Measurements from ENCODE around the gene PHOX2A. TPM values are rescaled to one million over a fixed set of nuclear protein-coding genes. Genes with fewer than 3 reads are reported as not detected.
"Not testable (repeated sequence)": the region's sequence is repeated elsewhere in the genome, so short reads cannot be mapped to it uniquely, and the experiment has no call there.

The PHOX2A gene
- total and polyA plus RNA-seq, 7 experiments from 2014 or later: not detected

DNA sequence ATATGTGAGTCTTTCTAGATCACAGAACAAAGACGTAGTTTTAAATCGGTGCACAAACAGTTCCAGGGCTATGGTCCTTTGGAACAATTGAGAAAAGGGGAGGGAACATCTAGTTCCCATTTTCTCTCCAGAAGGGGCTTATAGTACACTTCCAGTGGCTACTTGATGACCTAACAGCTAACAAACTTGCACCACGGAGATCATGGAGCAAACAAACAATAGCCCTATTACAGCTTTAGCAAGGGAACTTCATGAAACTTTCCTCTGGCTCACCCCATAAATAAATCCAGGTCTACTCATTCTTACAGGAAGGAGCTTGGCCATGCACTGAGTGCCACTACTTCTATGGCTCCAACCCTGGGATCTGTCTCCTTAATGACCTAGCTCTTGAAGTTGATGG lies 35.7 kb downstream of the PHOX2A start:
- CTCF ChIA-PET: interaction anchor here (0.7 kb wide), 1 partner anchor 37 kb away, joined by 3 read pairs; no protein-coding TSS in a partner anchor

DNA sequence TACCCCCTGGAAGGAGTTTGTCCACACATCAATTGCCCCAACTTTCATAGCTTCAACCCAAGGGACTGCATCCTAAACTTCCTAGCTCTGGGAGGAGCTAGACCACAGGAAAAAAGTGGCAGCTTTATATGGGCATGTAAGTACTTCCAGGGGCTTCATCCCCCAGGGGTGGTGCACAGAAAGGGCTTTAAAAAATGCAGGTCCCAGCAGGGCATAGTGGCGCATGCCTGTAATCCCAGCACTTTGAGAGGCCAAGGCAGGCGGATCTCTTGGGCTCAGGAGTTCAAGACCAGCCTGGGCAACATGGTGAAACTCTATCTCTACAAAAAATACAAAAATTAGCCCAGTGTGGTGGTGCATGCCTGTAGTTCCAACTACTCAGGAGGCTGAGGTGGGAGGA lies 37.2 kb downstream of the PHOX2A start:
- H3K36me3 ChIP-seq (ENCODE audit: control insufficient read depth in 2 of 3, insufficient read depth in 3 of 3, low read length in 3 of 3); CTCF ChIA-PET; intact Hi-C loops (cut with micrococcal nuclease); H3K27ac ChIP-seq (ENCODE audit: low read depth, low read length); H3K27me3 ChIP-seq (ENCODE audit: control insufficient read depth in 2 of 2, insufficient read depth in 2 of 2, low read length in 2 of 2); ATAC-seq; POLR2A ChIA-PET; H3K4me1 Mint-ChIP-seq; H3K9me3 ChIP-seq (ENCODE audit: control insufficient read depth in 2 of 3, low read length in 3 of 3); H3K4me3 Mint-ChIP-seq; H3K4me3 ChIP-seq (ENCODE audit: low read length); H3K27ac Mint-ChIP-seq; DNase-seq; H3K4me1 ChIP-seq (ENCODE audit: control insufficient read depth in 2 of 2, insufficient read depth in 2 of 2, low read length in 2 of 2): not testable (repeated sequence)
- H3K9me3 Mint-ChIP-seq: peaks cover 0 to 27% (median 15%) of the 10 kb centered on the region in 11 donors
- H3K36me3 Mint-ChIP-seq: peaks cover 0 to 22% (median 11%) of the 10 kb centered on the region in 5 donors
- H3K27me3 Mint-ChIP-seq: peaks cover 9 to 28% (median 14%) of the 10 kb centered on the region in 5 donors

More for the DNA sequence above, 35.7 kb downstream of the PHOX2A start:
- DNase-seq (no peak), ATAC-seq (no peak)
- H3K27me3 ChIP-seq (ENCODE audit: control insufficient read depth in 2 of 2, insufficient read depth in 2 of 2, low read length in 2 of 2): no peaks in the 10 kb centered on the region
- Mint-ChIP-seq H3K4me1 (peaks cover 0 to under 1% (median 0%) of the 10 kb centered on the region in 7 donors), H3K27ac (no peak overlapping the region), H3K4me3 (no peak overlapping the region), H3K27me3 (peaks cover 12 to 40% (median 17%) of the 10 kb centered on the region in 5 donors), H3K36me3 (peaks cover 0 to 22% (median 11%) of the 10 kb centered on the region in 5 donors), H3K9me3 (peaks cover 0 to 27% (median 15%) of the 10 kb centered on the region in 11 donors)
- POLR2A ChIA-PET: no interaction called here
- no peak overlapping the region for H3K4me3 ChIP-seq (ENCODE audit: low read length)
- intact Hi-C loops (cut with micrococcal nuclease): no loop called here
- H3K9me3 ChIP-seq (ENCODE audit: control insufficient read depth in 2 of 3, low read length in 3 of 3): peaks cover 0 to 9% (median 0%) of the 10 kb centered on the region in 3 experiments
- H3K36me3 ChIP-seq (ENCODE audit: control insufficient read depth in 2 of 3, insufficient read depth in 3 of 3, low read length in 3 of 3): no peaks in the 10 kb centered on the region
- no peaks in the 10 kb centered on the region for H3K4me1 ChIP-seq (ENCODE audit: control insufficient read depth in 2 of 2, insufficient read depth in 2 of 2, low read length in 2 of 2)
- H3K27ac ChIP-seq (ENCODE audit: low read depth, low read length): no peak overlapping the region

DNA sequence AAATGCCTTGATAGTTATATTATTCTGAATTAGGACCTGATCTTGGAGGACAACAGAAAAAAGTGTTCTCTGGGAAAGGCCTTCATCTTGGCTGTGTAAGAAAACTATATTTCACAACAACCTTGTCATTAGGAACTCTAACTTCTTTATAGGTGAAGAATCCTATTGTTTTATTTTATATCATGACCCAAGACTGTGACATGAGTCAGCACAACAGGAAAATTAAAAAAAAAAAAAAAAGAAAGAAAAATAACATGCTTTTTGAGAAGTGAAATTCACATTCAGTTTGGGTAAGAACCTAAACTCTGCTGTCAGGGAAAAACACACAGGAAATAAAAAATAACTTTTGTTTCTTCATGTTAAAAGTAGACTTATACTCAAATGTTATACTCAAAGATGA lies 39.1 kb downstream of the PHOX2A start:
- DNase-seq (no peak), ATAC-seq (no peak)
- H3K4me3 ChIP-seq (ENCODE audit: low read length): no peak overlapping the region
- H3K4me1 ChIP-seq (ENCODE audit: control insufficient read depth in 2 of 2, insufficient read depth in 2 of 2, low read length in 2 of 2): no peaks in the 10 kb centered on the region
- Mint-ChIP-seq H3K27me3 (peaks cover 7 to 16% (median 8%) of the 10 kb centered on the region in 5 donors), H3K4me1 (peaks cover 0 to 6% (median 0%) of the 10 kb centered on the region in 7 donors), H3K36me3 (peaks cover 0 to 18% (median 8%) of the 10 kb centered on the region in 5 donors), H3K27ac (no peak overlapping the region), H3K4me3 (no peak overlapping the region), H3K9me3 (peaks cover 0 to 21% (median 12%) of the 10 kb centered on the region in 11 donors)
- CTCF ChIA-PET: no interaction called here
- peaks cover 0 to 9% (median 0%) of the 10 kb centered on the region in 3 experiments for H3K9me3 ChIP-seq (ENCODE audit: control insufficient read depth in 2 of 3, low read length in 3 of 3)
- no peaks in the 10 kb centered on the region for H3K36me3 ChIP-seq (ENCODE audit: control insufficient read depth in 2 of 3, insufficient read depth in 3 of 3, low read length in 3 of 3)
- H3K27ac ChIP-seq (ENCODE audit: low read depth, low read length): no peak overlapping the region
- POLR2A ChIA-PET: no interaction called here
- intact Hi-C loops (cut with micrococcal nuclease): no loop called here
- H3K27me3 ChIP-seq (ENCODE audit: control insufficient read depth in 2 of 2, insufficient read depth in 2 of 2, low read length in 2 of 2): no peaks in the 10 kb centered on the region

DNA sequence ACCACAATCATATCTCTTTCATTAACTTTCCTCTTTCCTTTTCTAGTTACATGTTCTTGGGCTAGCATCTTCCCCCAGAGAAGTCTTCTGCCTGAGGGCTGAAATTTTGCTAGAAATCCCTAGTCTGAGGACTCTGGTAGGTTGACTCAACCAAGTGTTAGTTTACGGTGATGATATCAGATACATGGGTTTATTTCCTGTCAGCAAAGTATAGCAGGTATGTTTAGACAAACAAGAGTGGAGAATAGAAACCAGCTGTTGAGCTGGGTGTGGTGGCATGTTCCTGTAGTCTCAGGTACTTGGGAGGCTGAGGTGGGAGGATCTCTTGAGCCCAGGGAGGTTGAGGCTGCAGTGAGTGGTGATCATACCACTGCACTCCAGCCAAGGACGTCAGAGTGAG lies 40.8 kb downstream of the PHOX2A start:
- Histone ChIP-seq H3K27ac (ENCODE audit: low read depth, low read length) (no peak overlapping the region), H3K4me3 (ENCODE audit: low read length) (no peak overlapping the region), H3K27me3 (ENCODE audit: control insufficient read depth in 2 of 2, insufficient read depth in 2 of 2, low read length in 2 of 2) (no peaks in the 10 kb centered on the region), H3K9me3 (ENCODE audit: control insufficient read depth in 2 of 3, low read length in 3 of 3) (no peaks in the 10 kb centered on the region), H3K4me1 (ENCODE audit: control insufficient read depth in 2 of 2, insufficient read depth in 2 of 2, low read length in 2 of 2) (no peaks in the 10 kb centered on the region), H3K36me3 (ENCODE audit: control insufficient read depth in 2 of 3, insufficient read depth in 3 of 3, low read length in 3 of 3) (no peaks in the 10 kb centered on the region)
- H3K9me3 Mint-ChIP-seq: peaks cover 0 to 3% (median 0%) of the 10 kb centered on the region in 11 donors
- ChIA-PET POLR2A (interaction anchor here (0.8 kb wide), 1 partner anchor 27 kb away, joined by 5 read pairs; no protein-coding TSS in a partner anchor), CTCF (no interaction called here)
- H3K27me3 Mint-ChIP-seq: peaks cover 0 to 3% (median 0%) of the 10 kb centered on the region in 5 donors
- peaks cover 0 to under 1% (median 0%) of the 10 kb centered on the region in 5 donors for H3K36me3 Mint-ChIP-seq
- H3K4me3 Mint-ChIP-seq: no peak overlapping the region
- DNase-seq: no peak
- intact Hi-C loops (cut with micrococcal nuclease): no loop called here
- ATAC-seq: no peak
- no peak overlapping the region for H3K27ac Mint-ChIP-seq
- H3K4me1 Mint-ChIP-seq: peaks cover 0 to 6% (median 0%) of the 10 kb centered on the region in 7 donors

DNA sequence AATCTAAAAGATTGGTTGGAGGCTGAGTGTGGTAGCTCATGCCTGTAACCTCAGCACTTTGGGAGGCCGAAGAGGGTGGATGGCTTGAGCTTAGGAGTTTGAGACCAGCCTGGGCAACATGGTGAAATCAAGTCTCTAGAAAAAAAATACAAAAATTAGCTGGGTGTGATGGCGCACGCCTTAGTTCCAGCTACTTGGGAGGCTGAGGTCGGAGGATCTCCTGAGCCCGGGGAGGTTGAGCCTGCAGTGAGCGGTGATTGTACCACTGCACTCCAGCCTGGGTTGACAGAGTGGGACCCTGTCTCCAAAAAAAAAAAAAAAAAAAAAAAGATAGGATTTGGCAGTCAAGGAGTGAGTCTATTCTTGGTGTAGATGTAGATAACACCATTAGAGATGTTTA lies 41.4 kb downstream of the PHOX2A start:
- no peak overlapping the region for H3K27ac Mint-ChIP-seq
- CTCF ChIA-PET: no interaction called here
- peaks cover 0 to 2% (median 0%) of the 10 kb centered on the region in 11 donors for H3K9me3 Mint-ChIP-seq

DNA sequence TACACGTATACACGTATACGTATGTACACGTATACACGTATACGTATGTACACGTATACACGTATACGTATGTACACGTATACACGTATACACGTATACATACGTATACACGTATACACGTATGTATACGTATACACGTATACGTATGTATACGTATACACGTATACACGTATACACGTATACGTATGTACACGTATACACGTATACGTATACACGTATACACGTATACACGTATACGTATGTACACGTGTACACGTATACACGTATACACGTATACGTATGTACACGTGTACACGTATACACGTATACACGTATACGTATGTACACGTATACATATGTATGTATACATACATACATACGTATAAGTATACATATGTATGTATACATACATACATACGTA lies 42.5 kb downstream of the PHOX2A start:
- H3K9me3 Mint-ChIP-seq; H3K4me3 Mint-ChIP-seq; H3K4me1 ChIP-seq (ENCODE audit: control insufficient read depth in 2 of 2, insufficient read depth in 2 of 2, low read length in 2 of 2); H3K27me3 ChIP-seq (ENCODE audit: control insufficient read depth in 2 of 2, insufficient read depth in 2 of 2, low read length in 2 of 2); H3K36me3 ChIP-seq (ENCODE audit: control insufficient read depth in 2 of 3, insufficient read depth in 3 of 3, low read length in 3 of 3); H3K27me3 Mint-ChIP-seq; intact Hi-C loops (cut with micrococcal nuclease); CTCF ChIA-PET; H3K4me1 Mint-ChIP-seq; ATAC-seq; H3K9me3 ChIP-seq (ENCODE audit: control insufficient read depth in 2 of 3, low read length in 3 of 3); H3K27ac ChIP-seq (ENCODE audit: low read depth, low read length); H3K36me3 Mint-ChIP-seq; DNase-seq; H3K27ac Mint-ChIP-seq; H3K4me3 ChIP-seq (ENCODE audit: low read length): not testable (repeated sequence)
- POLR2A ChIA-PET: interaction anchor here (0.9 kb wide), 1 partner anchor 25 kb away, joined by 3 read pairs; no protein-coding TSS in a partner anchor

More for the DNA sequence above, 41.4 kb downstream of the PHOX2A start:
- H3K36me3 Mint-ChIP-seq: no peaks in the 10 kb centered on the region
- H3K27me3 Mint-ChIP-seq: peaks cover 0 to 3% (median 0%) of the 10 kb centered on the region in 5 donors
- H3K27me3 ChIP-seq (ENCODE audit: control insufficient read depth in 2 of 2, insufficient read depth in 2 of 2, low read length in 2 of 2): no peaks in the 10 kb centered on the region
- intact Hi-C loops (cut with micrococcal nuclease): no loop called here
- no peak overlapping the region for H3K4me3 Mint-ChIP-seq
- H3K9me3 ChIP-seq (ENCODE audit: control insufficient read depth in 2 of 3, low read length in 3 of 3): no peaks in the 10 kb centered on the region
- POLR2A ChIA-PET: interaction anchor here (0.8 kb wide), 1 partner anchor 27 kb away, joined by 5 read pairs; no protein-coding TSS in a partner anchor
- H3K27ac ChIP-seq (ENCODE audit: low read depth, low read length): no peak overlapping the region
- no peak overlapping the region for H3K4me3 ChIP-seq (ENCODE audit: low read length)
- H3K4me1 ChIP-seq (ENCODE audit: control insufficient read depth in 2 of 2, insufficient read depth in 2 of 2, low read length in 2 of 2): no peaks in the 10 kb centered on the region
- no peaks in the 10 kb centered on the region for H3K36me3 ChIP-seq (ENCODE audit: control insufficient read depth in 2 of 3, insufficient read depth in 3 of 3, low read length in 3 of 3)
- peaks cover 0 to 6% (median 0%) of the 10 kb centered on the region in 7 donors for H3K4me1 Mint-ChIP-seq
- no peak for ATAC-seq
- DNase-seq: no peak

Data from naive thymus-derived CD4-positive, alpha-beta T cell (primary cell).